ENCODE measurements around the gene TMEM8B. TPM values are rescaled to one million over a fixed set of nuclear protein-coding genes. Genes with fewer than 3 reads are reported as not detected.

The TMEM8B gene, protein sequence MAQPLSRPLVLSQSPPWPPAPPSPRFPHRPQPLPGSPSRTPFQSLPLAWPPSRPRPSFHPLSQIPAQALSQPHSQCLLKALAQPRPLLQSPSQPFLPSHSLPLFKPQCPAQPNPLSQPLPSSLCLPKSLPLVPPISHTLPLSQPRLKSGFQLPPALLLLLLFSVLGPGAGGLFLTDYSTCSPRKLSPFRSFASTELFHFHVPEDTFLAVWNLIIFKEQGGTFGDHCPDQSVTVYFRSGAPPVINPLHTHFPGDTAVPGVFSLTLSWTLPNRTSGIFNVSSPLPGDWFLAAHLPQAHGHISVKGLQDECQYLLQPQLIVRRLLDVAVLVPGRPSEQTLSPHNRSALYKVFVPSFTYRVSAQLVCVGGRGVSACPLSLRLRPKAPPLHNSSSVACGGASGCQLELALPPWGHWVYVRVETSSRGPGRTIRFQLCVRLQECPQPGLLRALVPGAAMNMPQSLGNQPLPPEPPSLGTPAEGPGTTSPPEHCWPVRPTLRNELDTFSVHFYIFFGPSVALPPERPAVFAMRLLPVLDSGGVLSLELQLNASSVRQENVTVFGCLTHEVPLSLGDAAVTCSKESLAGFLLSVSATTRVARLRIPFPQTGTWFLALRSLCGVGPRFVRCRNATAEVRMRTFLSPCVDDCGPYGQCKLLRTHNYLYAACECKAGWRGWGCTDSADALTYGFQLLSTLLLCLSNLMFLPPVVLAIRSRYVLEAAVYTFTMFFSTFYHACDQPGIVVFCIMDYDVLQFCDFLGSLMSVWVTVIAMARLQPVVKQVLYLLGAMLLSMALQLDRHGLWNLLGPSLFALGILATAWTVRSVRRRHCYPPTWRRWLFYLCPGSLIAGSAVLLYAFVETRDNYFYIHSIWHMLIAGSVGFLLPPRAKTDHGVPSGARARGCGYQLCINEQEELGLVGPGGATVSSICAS
- 15.9 TPM for total RNA-seq
- long read RNA-seq, partial matches to known transcripts: 20 of 34 reads
- long read RNA-seq, other reads (novel, unspliced or antisense): 14 of 34 reads

DNA sequence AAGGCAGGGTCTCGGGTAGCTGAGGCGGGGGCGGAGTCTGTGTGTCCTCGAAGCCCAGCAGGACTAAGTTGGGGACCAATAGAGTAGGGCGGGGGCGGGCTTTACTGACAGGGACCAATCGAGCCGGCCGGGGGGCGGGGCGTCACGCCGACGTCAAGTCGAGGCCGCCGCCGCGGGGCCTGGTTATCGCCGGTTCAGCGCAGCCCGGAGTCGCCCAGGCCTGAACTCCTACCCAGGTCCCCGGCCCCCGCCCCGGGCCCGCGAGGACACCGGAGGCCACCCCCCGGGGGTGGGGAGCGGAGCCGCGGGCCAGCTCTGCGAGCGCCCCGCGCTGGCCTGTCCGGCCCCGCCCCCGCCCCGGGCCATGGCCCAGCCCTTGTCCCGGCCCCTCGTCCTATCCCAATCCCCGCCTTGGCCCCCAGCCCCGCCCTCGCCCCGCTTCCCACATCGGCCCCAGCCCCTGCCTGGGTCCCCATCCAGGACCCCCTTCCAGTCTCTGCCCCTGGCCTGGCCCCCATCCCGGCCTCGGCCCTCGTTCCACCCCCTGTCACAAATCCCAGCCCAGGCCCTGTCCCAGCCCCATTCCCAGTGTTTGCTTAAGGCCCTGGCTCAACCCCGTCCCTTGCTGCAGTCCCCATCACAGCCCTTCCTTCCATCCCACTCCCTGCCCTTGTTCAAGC lies at the start of gene TMEM8B:
TMEM8B (plus strand) TSS at position 145 of the 680 bp plus-strand sequence; CDS start at position 365, 220 bp downstream.
- peak; percentile 90 for ATAC-seq
- DNase-seq: peak; percentile 99
- intact Hi-C loops (cut with micrococcal nuclease): loop anchor here (5.0 kb wide), 1 partner anchor 53 kb away; no protein-coding TSS in a partner anchor

DNA sequence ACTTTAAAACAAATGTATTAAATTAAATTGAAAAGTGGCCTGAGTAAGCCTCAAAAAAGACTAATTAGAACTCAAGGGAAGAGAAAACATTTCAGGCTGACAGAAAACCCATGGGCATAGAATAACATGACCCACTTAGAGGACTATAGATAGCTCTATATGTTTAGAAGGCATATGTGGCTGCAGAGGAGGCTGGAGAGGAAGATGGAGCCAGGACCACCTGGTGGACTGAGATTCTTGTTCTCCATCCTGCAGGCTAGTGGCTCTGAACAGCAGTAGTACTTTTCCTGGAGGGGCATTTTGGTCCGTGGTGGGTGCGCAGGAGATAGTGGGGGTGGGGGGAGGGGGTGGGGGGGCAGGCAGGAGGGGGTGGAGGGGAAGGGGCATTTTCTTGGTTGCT lies 48.0 kb upstream of the TMEM8B start:
- DNase-seq: no peak
- no peak for ATAC-seq
- intact Hi-C loops (cut with micrococcal nuclease): no loop called here

DNA sequence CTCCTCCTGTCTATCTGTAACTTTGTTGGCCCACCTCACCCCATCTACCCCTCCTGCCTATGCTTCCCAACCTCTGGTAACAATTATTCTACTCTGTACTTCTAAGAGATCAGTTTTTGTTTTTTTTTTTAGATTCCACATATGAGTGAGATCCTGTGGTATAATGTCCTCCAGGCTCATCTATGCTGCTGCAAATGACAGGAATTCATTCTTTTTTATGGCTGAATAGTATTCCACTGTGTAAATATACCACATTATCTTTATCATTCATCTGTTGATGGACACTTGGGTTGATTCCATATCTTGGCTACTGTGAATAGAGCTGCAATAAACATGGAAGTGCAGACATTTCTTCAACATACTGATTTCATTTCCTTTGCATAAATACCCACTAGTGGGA lies 45.6 kb upstream of the TMEM8B start:
- no peak for DNase-seq
- intact Hi-C loops (cut with micrococcal nuclease): no loop called here

DNA sequence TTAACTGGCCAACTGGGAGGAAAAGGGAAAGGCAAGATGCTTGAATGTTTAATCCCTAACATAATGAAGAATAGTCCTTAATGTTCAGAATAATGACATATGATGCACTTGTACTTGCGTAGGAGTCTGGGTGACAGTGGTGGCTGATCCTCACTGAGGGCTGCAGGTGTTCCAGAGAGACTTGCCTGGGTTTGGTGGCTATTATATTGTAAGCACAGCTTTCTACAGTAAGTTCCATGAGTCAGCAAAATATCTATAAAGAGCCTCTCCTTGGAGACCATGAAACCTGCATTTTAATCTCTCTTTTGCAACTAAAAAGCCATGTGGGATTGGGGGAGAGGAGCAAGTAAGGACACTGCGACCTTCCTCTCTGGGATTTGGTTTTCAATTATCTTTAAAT lies 39.5 kb upstream of the TMEM8B start:
- intact Hi-C loops (cut with micrococcal nuclease): loop anchor here (2.0 kb wide), 1 partner anchor 93 kb away; no protein-coding TSS in a partner anchor
- no peak for ATAC-seq
- no peak for DNase-seq

More for the DNA sequence above, 45.6 kb upstream of the TMEM8B start:
- ATAC-seq: no peak

DNA sequence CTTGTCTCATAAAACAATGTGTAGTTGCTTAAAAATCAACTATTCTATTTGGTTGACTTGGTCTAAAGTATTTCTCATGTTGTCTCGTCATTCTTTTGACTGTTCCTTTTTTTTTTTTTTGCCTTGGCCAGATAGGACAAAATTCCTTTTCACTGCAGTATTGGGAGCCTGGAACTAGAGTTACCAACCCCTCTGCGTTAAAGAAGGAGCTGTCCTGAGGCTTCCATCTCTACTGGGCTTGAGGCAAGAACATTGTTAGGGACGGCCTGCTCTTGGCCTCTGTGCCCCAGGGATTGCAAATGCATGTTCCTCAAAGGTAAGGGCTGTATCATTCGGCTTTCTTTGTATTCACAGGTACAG lies 39.0 kb upstream of the TMEM8B start:
- ATAC-seq (no peak), DNase-seq (no peak)
- intact Hi-C loops (cut with micrococcal nuclease): no loop called here

DNA sequence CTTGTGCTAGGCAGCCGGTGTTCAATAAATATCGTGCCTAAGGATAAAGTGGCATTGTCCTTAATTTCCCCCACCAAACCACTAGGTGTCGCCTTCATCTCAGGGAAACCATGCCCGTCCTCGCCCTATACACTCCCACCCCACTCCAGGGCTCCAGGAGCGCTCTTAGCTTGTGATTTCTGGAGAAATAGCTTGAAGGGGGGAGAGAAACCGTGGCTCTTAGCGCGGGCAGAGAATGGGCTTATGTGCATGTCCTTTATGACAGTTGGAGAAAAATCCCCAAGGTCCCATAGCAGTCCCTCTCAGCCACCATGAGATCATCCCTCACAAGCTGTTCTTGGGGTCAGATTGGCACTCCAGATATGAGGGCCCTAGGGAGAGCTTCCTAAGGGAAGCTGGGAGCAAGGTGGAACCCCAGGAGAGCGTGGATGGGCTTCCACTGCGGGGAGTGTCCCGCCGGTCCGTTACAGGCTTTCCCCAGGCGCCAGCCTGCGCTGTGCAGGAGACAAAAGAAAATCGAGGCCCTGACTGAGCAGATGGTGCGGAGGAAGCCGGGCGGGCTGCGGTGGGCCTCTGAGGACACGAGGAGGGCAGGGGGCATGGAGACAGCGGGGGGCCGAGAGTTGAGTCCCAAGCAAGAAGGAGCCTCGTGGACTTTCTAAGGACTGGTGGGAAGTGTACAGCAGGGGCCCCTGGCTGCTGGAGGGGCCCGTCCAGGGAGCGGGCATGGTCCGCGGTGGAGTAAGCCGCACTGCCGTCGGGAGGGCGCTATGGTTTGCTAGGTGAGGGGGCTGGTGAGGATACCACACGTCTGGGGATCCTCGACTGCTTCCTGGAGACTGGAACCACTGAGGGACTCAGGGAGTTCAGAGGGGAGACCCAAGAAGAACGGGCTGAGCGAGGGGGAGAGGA lies 38.4 kb upstream of the TMEM8B start:
- peak; percentile 87 for ATAC-seq
- intact Hi-C loops (cut with micrococcal nuclease): no loop called here

DNA sequence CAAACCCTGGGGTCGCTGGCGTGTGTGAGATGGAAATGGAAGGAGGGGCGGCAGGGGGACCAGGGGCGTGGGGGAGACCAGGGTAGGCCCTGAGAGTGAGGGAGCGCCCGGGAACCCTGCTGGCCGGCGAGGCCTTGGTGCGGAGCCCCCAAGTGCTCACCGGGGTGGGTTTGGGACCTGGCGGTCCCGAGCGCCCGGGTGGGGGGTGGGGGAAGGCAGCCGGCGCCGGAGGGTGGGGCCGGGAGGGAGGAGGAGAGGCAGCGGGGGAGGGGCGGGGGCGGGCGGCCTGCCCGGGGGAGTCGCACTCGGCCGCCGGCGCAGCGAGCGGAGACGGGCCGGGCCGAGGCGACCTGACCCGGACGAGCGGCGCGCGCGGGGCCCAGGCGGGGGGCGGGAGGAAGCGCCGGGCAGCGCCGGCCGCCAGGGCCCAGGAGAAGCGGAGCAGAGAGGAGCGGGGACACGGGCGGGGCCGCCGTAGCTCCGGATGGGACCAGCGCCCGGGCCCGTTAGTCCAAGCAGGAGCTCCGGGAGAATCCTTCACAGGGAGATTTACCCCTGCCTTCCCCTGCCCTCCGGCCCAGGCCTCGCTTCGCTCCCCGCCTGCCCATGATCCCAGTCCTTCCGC lies 37.6 kb upstream of the TMEM8B start, which contains the start of gene NPR2:
NPR2 (plus strand) TSS at position 295 of the 625 bp plus-strand sequence. CDS start 818 bp downstream, outside the sequence.
- intact Hi-C loops (cut with micrococcal nuclease): no loop called here
- DNase-seq (peak; percentile 79), ATAC-seq (peak; percentile 83)

More for the DNA sequence above, 38.4 kb upstream of the TMEM8B start:
- DNase-seq: peak; percentile 74

DNA sequence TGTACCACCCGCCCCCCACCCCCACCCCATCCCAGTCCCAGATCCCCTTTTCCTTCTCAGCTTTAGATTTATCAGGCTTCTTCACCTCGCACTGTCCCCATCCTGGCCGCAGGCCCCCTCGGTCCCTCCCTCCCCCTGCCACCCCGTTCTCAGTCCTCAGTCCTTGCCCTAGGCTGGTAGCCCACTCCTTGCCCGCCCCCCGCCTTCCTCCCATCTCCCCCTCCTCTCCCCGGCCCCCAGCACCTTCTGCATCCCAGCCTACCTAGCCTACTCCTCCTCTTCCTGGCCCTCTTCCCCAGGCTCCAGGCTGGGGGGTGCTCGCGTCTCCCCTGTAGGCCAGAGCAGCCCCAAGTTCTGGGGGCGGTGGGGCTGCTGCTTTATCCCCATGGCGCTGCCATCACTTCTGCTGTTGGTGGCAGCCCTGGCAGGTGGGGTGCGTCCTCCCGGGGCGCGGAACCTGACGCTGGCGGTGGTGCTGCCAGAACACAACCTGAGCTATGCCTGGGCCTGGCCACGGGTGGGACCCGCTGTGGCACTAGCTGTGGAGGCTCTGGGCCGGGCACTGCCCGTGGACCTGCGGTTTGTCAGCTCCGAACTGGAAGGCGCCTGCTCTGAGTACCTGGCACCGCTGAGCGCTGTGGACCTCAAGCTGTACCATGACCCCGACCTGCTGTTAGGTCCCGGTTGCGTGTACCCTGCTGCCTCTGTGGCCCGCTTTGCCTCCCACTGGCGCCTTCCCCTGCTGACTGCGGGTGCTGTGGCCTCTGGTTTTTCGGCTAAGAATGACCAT lies 36.8 kb upstream of the TMEM8B start:
- intact Hi-C loops (cut with micrococcal nuclease): no loop called here
- DNase-seq (no peak), ATAC-seq (no peak)

DNA sequence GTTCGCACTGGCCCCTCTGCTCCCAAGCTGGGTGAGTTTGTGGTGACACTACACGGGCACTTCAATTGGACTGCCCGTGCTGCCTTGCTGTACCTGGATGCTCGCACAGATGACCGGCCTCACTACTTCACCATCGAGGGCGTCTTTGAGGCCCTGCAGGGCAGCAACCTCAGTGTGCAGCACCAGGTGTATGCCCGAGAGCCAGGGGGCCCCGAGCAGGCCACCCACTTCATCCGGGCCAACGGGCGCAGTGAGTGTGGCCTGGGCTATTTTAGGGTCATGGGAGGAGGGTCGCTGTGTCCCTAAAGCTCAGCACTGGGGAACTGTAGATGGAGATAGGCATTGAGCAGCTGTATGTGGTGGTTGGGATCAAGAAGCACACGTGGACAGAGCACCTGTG lies 36.2 kb upstream of the TMEM8B start:
- ATAC-seq: no peak
- intact Hi-C loops (cut with micrococcal nuclease): no loop called here
- no peak for DNase-seq

DNA sequence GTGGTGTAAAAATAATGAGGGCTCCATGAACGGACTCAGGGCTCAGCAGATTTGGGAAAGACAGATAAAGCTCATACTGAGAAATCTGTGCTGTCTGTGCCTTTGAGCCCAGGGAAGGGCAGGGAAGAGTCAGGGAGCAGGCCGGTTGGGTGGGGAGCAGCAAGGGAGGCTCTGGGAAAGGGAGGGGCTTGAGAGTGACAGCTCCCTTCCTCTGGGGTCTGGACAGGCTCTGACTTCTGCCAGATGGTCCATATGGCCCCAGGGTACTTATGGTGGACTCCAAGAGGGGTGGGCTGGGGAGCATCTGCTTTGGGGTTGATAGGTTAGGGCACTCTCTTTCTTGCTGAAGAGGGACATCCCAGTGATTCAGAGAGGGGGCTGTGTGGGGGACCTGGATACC lies 35.6 kb upstream of the TMEM8B start:
- no peak for DNase-seq
- intact Hi-C loops (cut with micrococcal nuclease): no loop called here

DNA sequence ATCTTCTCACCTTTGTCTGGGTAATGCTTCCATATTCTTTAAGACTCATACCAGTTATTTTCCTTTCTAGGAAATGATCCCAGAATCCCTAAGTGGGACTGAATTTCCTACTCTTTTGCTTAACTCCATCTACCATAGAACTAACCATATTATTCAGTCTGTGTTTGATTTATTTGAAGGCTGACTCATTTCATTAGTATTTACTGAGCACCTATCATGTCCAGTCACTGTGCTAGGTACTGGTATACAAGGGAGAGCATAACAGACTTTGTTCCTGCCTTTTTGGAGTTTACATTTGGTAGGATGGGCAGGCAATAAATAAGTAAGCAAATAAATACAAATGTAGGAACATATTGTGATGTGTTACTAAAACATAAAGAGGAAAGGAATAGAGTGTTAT lies 33.3 kb upstream of the TMEM8B start:
- DNase-seq (no peak), ATAC-seq (no peak)
- intact Hi-C loops (cut with micrococcal nuclease): no loop called here

More for the DNA sequence above, 35.6 kb upstream of the TMEM8B start:
- no peak for ATAC-seq

DNA sequence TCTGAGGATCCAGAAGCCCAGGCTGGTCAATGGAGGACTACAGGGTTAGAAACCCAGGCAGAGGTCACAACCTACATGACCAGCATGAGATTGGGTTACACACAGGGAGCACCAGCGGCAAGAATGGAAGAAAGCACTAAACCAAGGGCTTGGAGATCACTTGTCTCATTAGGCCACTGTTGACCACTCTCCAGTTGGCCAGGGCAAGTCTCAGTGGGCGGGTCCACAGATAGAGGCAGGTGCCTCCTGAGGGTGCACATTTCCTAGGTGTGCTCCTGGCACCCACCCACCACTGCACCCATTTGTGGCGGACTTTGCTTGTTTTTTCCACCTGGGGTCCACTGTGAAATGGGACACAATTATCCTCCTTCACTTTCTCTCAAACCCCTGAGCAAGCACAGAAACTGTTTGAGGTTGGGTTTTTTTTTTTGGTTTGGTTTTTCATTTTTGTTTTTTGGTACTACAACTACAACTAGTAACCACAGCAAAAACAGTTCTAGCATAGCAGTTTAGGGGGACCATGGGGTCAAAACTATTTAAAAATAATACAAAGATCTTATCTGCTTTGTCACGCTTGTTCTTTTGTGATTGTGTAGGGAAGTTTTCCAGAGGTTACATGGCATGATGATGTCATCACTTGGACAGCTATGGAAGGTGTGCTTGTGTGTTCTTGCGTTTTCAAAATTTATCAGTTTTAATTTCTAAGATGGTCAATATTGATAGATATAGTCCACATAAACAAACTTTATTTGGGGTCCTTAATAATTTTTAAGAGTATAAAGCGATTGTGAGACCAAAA lies 31.5 kb upstream of the TMEM8B start:
- ATAC-seq (no peak), DNase-seq (no peak)
- intact Hi-C loops (cut with micrococcal nuclease): no loop called here

DNA sequence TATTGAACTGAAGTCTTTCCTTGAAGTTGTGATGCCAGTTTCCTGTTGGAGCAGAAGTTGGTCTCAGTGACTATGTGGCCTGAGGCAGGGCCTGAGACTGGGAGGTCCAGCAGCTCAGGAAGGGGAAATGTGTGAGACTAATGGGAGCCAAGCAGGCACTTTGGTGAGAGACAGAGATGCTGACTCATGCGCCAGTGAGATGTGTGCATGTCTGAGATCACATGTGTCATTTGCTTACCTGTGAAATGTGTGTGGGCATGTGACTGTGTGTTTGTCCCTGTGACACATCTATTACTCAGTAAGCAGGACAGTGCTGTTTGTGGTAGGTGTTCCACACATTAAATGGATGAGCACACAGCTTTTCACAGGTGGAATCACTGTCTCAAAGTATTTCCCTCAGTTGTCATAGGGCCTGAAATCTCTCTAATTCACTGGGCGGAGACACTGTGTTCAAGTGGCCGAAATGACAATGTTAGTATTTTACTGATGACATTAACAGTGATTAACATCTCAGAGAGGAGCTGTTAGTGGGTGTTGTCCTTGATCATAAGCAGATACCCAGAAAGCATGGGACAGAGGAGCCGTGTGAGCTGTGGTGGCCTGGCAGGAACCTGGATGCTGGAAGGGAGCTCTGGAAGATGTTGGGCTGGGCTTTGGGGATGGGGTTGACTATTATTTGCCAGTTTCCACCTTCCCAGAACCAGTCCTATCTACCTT lies 30.2 kb upstream of the TMEM8B start:
- no peak for ATAC-seq
- DNase-seq: no peak
- intact Hi-C loops (cut with micrococcal nuclease): no loop called here

DNA sequence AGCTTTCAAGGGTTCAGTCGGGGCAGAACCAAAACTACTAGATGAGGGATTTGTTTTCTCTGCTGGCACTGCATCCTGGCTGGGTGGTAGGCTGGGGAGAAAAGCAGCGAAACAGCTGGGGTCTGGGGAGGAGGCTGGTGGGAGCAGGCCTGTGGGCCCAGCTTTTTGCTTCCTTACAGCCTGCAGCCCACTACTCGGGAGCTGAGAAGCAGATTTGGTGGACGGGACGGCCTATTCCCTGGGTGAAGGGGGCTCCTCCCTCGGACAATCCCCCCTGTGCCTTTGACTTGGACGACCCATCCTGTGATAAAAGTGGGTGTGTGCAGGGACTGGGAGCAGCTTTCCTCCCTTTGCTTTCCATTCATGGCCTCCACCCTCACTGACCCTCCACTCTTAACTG lies 28.5 kb upstream of the TMEM8B start:
- intact Hi-C loops (cut with micrococcal nuclease): no loop called here
- ATAC-seq: no peak
- DNase-seq: no peak

DNA sequence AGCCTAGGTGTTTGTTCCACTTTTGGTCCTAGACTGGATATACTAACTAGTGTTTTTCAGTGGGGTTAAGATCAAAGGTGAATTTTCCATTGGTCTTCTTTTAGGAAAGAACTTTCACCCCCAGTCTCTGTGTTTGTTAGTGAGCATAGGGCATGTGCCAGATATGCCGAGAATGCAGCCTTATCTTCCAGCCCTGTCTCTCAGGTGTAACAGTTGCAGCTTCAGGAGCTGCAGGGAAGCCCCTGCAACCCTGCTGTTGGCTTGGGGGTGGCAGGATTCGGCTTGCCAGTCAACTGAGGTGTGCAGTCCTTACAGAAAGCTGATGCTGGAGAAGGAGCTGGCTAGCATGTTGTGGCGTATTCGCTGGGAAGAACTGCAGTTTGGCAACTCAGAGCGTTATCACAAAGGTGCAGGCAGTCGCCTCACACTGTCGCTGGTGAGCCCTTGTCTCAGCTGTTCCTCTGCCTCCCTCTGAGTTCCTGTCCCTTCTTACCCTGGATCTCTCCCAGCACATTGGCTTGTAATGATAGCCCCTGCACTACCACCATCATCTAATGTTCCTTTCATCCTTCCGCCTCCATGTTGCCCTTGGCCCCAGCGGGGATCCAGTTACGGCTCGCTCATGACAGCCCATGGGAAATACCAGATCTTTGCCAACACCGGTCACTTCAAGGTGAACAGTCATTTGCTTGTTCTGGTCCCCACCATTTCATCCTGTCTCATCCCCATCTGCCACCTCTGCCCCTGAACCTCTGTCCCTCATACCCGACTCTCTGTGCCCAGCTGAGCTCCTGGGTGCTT lies 27.5 kb upstream of the TMEM8B start:
- ATAC-seq: no peak
- intact Hi-C loops (cut with micrococcal nuclease): no loop called here
- no peak for DNase-seq
